ENCODE measurements around the gene EXOG. TPM values are rescaled to one million over a fixed set of nuclear protein-coding genes. Genes with fewer than 3 reads are reported as not detected.

The EXOG gene
- total and polyA plus RNA-seq, 2 donors (not counting 1 experiment from before 2014, with no cell fraction given): 8.8 to 36.8 TPM

DNA sequence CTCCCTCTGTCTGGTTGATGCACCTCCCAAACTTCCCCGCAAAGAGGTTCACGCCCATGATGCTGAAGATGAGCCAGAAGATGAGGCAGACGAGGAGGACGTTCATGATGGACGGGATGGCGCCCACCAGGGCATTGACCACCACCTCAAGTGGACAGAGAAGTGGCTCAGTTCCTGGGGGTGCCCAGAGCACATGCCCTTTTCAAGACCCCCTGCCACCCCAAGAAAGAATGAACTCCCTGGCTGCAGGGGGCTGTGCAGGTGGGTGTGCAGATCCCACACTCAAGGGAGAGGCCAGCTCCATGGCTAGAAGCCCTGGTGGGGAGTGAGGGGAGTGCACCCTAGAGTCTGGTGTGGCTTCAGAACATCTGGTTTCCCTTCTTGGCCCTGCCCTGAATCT, 64.1 kb downstream of the EXOG start:
- ATAC-seq (ENCODE audit: low read depth): no peak
- no peak for TF ChIP-seq EZH2 (IDR thresholded peaks at IDR 0.05; ENCODE audit: borderline replicate concordance, insufficient read depth, low read depth, low read length, poor library complexity, severe bottlenecking)
- no peak for DNase-seq
- Histone ChIP-seq H3K9me3 (ENCODE audit: control extremely low read depth in 1 of 3, control insufficient read depth in 2 of 3, insufficient read depth in 1 of 3, low read length in 2 of 3) (no peaks in the 10 kb centered on the region), H3K79me2 (ENCODE audit: control insufficient read depth, insufficient read depth, low read length) (no peaks in the 10 kb centered on the region), H3K36me3 (replicated peaks in 1 of 2; ENCODE audit: control extremely low read depth in 1 of 2, control insufficient read depth in 1 of 2, extremely low read depth in 1 of 2, insufficient read depth in 2 of 2, low read length in 1 of 2) (no peaks in the 10 kb centered on the region), H4K20me1 (ENCODE audit: control insufficient read depth, insufficient read depth, low read length, poor library complexity, severe bottlenecking) (no peaks in the 10 kb centered on the region), H3K27ac (ENCODE audit: low read length in 2 of 2) (no peak overlapping the region), H3K4me1 (ENCODE audit: control insufficient read depth in 2 of 2, insufficient read depth in 2 of 2, low read length in 2 of 2) (no peaks in the 10 kb centered on the region), H3K9ac (ENCODE audit: low read length) (no peak overlapping the region), H3K27me3 (replicated peaks in 1 of 4; ENCODE audit: control extremely low read depth in 1 of 4, control insufficient read depth in 3 of 4, insufficient read depth in 4 of 4, low read length in 3 of 4) (peaks cover 0 to 6% (median 0%) of the 10 kb centered on the region in 4 experiments), H2AFZ (ENCODE audit: insufficient read depth, low read depth, low read length, poor library complexity, severe bottlenecking) (no peak overlapping the region), H3K4me2 (replicated peaks; ENCODE audit: low read depth, low read length, poor library complexity, severe bottlenecking) (no peak overlapping the region), H3K4me3 (ENCODE audit: control extremely low read depth in 1 of 5, extremely low read depth in 1 of 5, insufficient read depth in 1 of 5, low read depth in 2 of 5, low read length in 4 of 5) (no peak overlapping the region)
- ChIA-PET POLR2A (no interaction called here), CTCF (no interaction called here)
- Mint-ChIP-seq H3K9me3 (ENCODE audit: insufficient read depth) (no peaks in the 10 kb centered on the region), H3K4me3 (no peak overlapping the region), H3K27me3 (peaks cover 14% of the 10 kb centered on the region), H3K4me1 (no peaks in the 10 kb centered on the region), H3K27ac (no peak overlapping the region)
- intact Hi-C loops (cut with micrococcal nuclease): no loop called here
- WGBS (ENCODE audit: insufficient coverage): 100% methylated on average over 6 of the region's 6 CpGs

GRCh38 chr3:38560996-38561717, 65.0 kb downstream of the EXOG start:
- no peak overlapping the region for H2AFZ ChIP-seq (ENCODE audit: insufficient read depth, low read depth, low read length, poor library complexity, severe bottlenecking)
- Mint-ChIP-seq H3K4me3 (no peak overlapping the region), H3K4me1 (no peaks in the 10 kb centered on the region), H3K9me3 (ENCODE audit: insufficient read depth) (no peaks in the 10 kb centered on the region), H3K27me3 (peaks cover 10% of the 10 kb centered on the region), H3K27ac (no peak overlapping the region)
- no peak overlapping the region for H3K27ac ChIP-seq (ENCODE audit: low read length in 2 of 2)
- ChIA-PET CTCF (no interaction called here), POLR2A (no interaction called here)
- no peaks in the 10 kb centered on the region for H3K27me3 ChIP-seq (replicated peaks in 1 of 4; ENCODE audit: control extremely low read depth in 1 of 4, control insufficient read depth in 3 of 4, insufficient read depth in 4 of 4, low read length in 3 of 4)
- H3K9ac ChIP-seq (ENCODE audit: low read length): no peak overlapping the region
- no peak overlapping the region for H3K4me3 ChIP-seq (ENCODE audit: control extremely low read depth in 1 of 5, extremely low read depth in 1 of 5, insufficient read depth in 1 of 5, low read depth in 2 of 5, low read length in 4 of 5)
- intact Hi-C loops (cut with micrococcal nuclease): no loop called here
- H3K4me1 ChIP-seq (ENCODE audit: control insufficient read depth in 2 of 2, insufficient read depth in 2 of 2, low read length in 2 of 2): no peaks in the 10 kb centered on the region
- H3K36me3 ChIP-seq (replicated peaks in 1 of 2; ENCODE audit: control extremely low read depth in 1 of 2, control insufficient read depth in 1 of 2, extremely low read depth in 1 of 2, insufficient read depth in 2 of 2, low read length in 1 of 2): no peaks in the 10 kb centered on the region
- H3K79me2 ChIP-seq (ENCODE audit: control insufficient read depth, insufficient read depth, low read length): no peaks in the 10 kb centered on the region
- ATAC-seq (ENCODE audit: low read depth) (no peak), DNase-seq (no peak)
- no peaks in the 10 kb centered on the region for H4K20me1 ChIP-seq (ENCODE audit: control insufficient read depth, insufficient read depth, low read length, poor library complexity, severe bottlenecking)
- H3K9me3 ChIP-seq (ENCODE audit: control extremely low read depth in 1 of 3, control insufficient read depth in 2 of 3, insufficient read depth in 1 of 3, low read length in 2 of 3): no peaks in the 10 kb centered on the region
- TF ChIP-seq CTCF (IDR thresholded peaks at IDR 0.05) (no peak), EZH2 (IDR thresholded peaks at IDR 0.05; ENCODE audit: borderline replicate concordance, insufficient read depth, low read depth, low read length, poor library complexity, severe bottlenecking) (no peak)
- H3K4me2 ChIP-seq (replicated peaks; ENCODE audit: low read depth, low read length, poor library complexity, severe bottlenecking): no peak overlapping the region
- WGBS (ENCODE audit: insufficient coverage): 90% methylated on average over 3 of the region's 7 CpGs

Data from B cell (primary cell).